A549 treated with CORT108297 at 1 μM for 4 hours (cell line): ENCODE measurements around the gene XDH. TPM values are rescaled to one million over a fixed set of nuclear protein-coding genes. Genes with fewer than 3 reads are reported as not detected.

Source experiments
- total RNA-seq: library from RNA; stranded (reverse); fragments of 200-300 nt; extraction: Qiagen RNA extraction; gene quantifications from 5 replicates; pipeline ENCODE4 v1.2.3, GENCODE V29; 2022

Gene XDH
- total RNA-seq = 1.2 to 1.9 TPM (median 1.4 TPM) in 5 replicates

GRCh38 chr2:31414601-31415241 is at the start of gene XDH:
XDH (minus strand) TSS chr2:31414742; CDS start chr2:31414666, 76 bp downstream.

Other genes starting within 250 kb of the XDH start
- 0.02 to 0.07 TPM (median 0.03 TPM) in 4 of 5 replicates, not detected in the other for gene CAPN14, start 197.2 kb downstream of the XDH start, total RNA-seq
- 8.0 to 9.7 TPM (median 8.9 TPM) in 5 replicates for gene EHD3, start 180.6 kb downstream of the XDH start, total RNA-seq
- 0.01 to 0.05 TPM (median 0.03 TPM) in 4 of 5 replicates, not detected in the other for gene SRD5A2, start 166.2 kb upstream of the XDH start, total RNA-seq